HG03558 (cell line): Measurements from ENCODE around the gene RRP36.
"Not testable (repeated sequence)": the region's sequence is repeated elsewhere in the genome, so short reads cannot be mapped to it uniquely, and the experiment has no call there.

Experiments
- ATAC-seq: cut with Tn5 transposase; IDR thresholded peaks from one replicate; pipeline ENCODE4 v1.9.1; 2021; ENCODE audit warnings: moderate number of reproducible peaks; ENCODE audit not compliant: unreplicated experiment; ENCODE audit errors: extremely low read depth

Gene RRP36

GRCh38 chr6:43035495-43036194, 14.2 kb downstream of the RRP36 start:
- no peak for ATAC-seq

GRCh38 chr6:43036712-43037111, 15.3 kb downstream of the RRP36 start:
- ATAC-seq, result no peak

GRCh38 chr6:43037197-43037596, 15.8 kb downstream of the RRP36 start:
- no peak for ATAC-seq

- no peak for ATAC-seq
These were observed 16.3 kb downstream of the RRP36 start for GRCh38 chr6:43037706-43038105.

GRCh38 chr6:43038727-43039126, 17.3 kb downstream of the RRP36 start:
- ATAC-seq, result no peak

- ATAC-seq, result no peak
These were observed 19.3 kb downstream of the RRP36 start for GRCh38 chr6:43040542-43041257.

GRCh38 chr6:43041475-43041874, 20.1 kb downstream of the RRP36 start:
- ATAC-seq, result not testable (repeated sequence)

GRCh38 chr6:43043310-43043709, 21.9 kb downstream of the RRP36 start:
- ATAC-seq, result no peak

- no peak for ATAC-seq
These were observed 24.0 kb downstream of the RRP36 start for GRCh38 chr6:43045371-43045930.

- no peak for ATAC-seq
These were observed 26.6 kb downstream of the RRP36 start for GRCh38 chr6:43047998-43048397.

GRCh38 chr6:43050981-43051380, 29.6 kb downstream of the RRP36 start:
- no peak for ATAC-seq

GRCh38 chr6:43052225-43052841, 30.9 kb downstream of the RRP36 start:
- no peak for ATAC-seq

GRCh38 chr6:43052842-43053544, 31.6 kb downstream of the RRP36 start:
- no peak for ATAC-seq

- ATAC-seq, result no peak
These were observed 32.3 kb downstream of the RRP36 start, which contains the start of gene CUL7 for GRCh38 chr6:43053545-43054205. TSS of gene CUL7 (minus strand) at chr6:43053851. CDS start at chr6:43052788, 1,063 bp downstream.

- no peak for ATAC-seq
These were observed 33.0 kb downstream of the RRP36 start for GRCh38 chr6:43054206-43054943.

- ATAC-seq, result no peak
These were observed 34.5 kb downstream of the RRP36 start for GRCh38 chr6:43055966-43056365.

GRCh38 chr6:43058531-43058930, 37.1 kb downstream of the RRP36 start:
- no peak for ATAC-seq

- ATAC-seq, result peak; percentile 46
These were observed 38.0 kb downstream of the RRP36 start, which contains the start of the genes KLC4 and MRPL2 for GRCh38 chr6:43059168-43060033. TSS of gene KLC4 (plus strand) at chr6:43059631. CDS start at chr6:43061336, 1,705 bp downstream. TSS of gene MRPL2 (minus strand) at chr6:43059434. CDS start at chr6:43059381, 53 bp downstream.
